Activated naive CD8-positive, alpha-beta T cell (primary cell): Measurements from ENCODE around the gene USP48.

ENCODE experiments used
- H3K27ac Mint-ChIP-seq: one replicate; pipeline ENCODE4 v1.8.0; 2021; ENCODE audit warnings: mixed read lengths
- H3K27me3 Mint-ChIP-seq: one replicate; pipeline ENCODE4 v1.8.0; 2021; ENCODE audit warnings: mixed read lengths
- H3K36me3 Mint-ChIP-seq: one replicate; pipeline ENCODE4 v1.8.0; 2021; ENCODE audit warnings: mixed read lengths
- H3K4me1 Mint-ChIP-seq: one replicate; pipeline ENCODE4 v1.8.0; 2021; ENCODE audit warnings: low read depth, mixed read lengths
- H3K4me3 Mint-ChIP-seq: one replicate; pipeline ENCODE4 v1.8.0; 2021; ENCODE audit warnings: mild to moderate bottlenecking, mixed read lengths
- H3K9me3 Mint-ChIP-seq: one replicate; pipeline ENCODE4 v1.8.0; 2021; ENCODE audit warnings: low read depth, mixed read lengths

Gene USP48

GRCh38 chr1:21670059-21670881 lies 112.7 kb downstream of the USP48 start:
- Mint-ChIP-seq H3K9me3 (no peaks in the 10 kb centered on the region), H3K4me1 (no peaks in the 10 kb centered on the region), H3K27me3 (peaks cover 10% of the 10 kb centered on the region), H3K4me3 (peak overlapping the region; percentile 63), H3K27ac (no peak overlapping the region), H3K36me3 (no peaks in the 10 kb centered on the region)

- Mint-ChIP-seq H3K4me3 (peak within 1 kb of the TSS; percentile 63), H3K9me3 (no peaks in the 10 kb centered on the region), H3K4me1 (no peaks in the 10 kb centered on the region), H3K36me3 (no peaks in the 10 kb centered on the region), H3K27me3 (peaks cover 10% of the 10 kb centered on the region), H3K27ac (no peak within 1 kb of the TSS)
Observed at GRCh38 chr1:21669258-21670058, 113.5 kb downstream of the USP48 start, which contains the start of gene RAP1GAP. Gene RAP1GAP (minus strand): TSS chr1:21669357. CDS start chr1:21620032, 49,325 bp downstream.

- no peaks in the 10 kb centered on the region for H3K4me1 Mint-ChIP-seq
- no peak overlapping the region for H3K4me3 Mint-ChIP-seq
- no peaks in the 10 kb centered on the region for H3K9me3 Mint-ChIP-seq
- no peak overlapping the region for H3K27ac Mint-ChIP-seq
- H3K27me3 Mint-ChIP-seq: peaks cover 10% of the 10 kb centered on the region
- H3K36me3 Mint-ChIP-seq: no peaks in the 10 kb centered on the region
Observed at GRCh38 chr1:21668951-21669257, 114.0 kb downstream of the USP48 start.

GRCh38 chr1:21668232-21668950 lies 114.6 kb downstream of the USP48 start:
- no peaks in the 10 kb centered on the region for H3K9me3 Mint-ChIP-seq

GRCh38 chr1:21667348-21668231 lies 115.4 kb downstream of the USP48 start:
- Mint-ChIP-seq H3K27ac (no peak overlapping the region), H3K4me3 (peak overlapping the region; percentile 61), H3K9me3 (no peaks in the 10 kb centered on the region)

More at GRCh38 chr1:21668232-21668950, 114.6 kb downstream of the USP48 start:
- H3K27me3 Mint-ChIP-seq: peaks cover 10% of the 10 kb centered on the region
- H3K4me3 Mint-ChIP-seq: peak overlapping the region; percentile 61
- no peaks in the 10 kb centered on the region for H3K4me1 Mint-ChIP-seq
- no peak overlapping the region for H3K27ac Mint-ChIP-seq
- no peaks in the 10 kb centered on the region for H3K36me3 Mint-ChIP-seq

GRCh38 chr1:21666576-21667320 lies 116.2 kb downstream of the USP48 start:
- H3K27me3 Mint-ChIP-seq: peaks cover 12% of the 10 kb centered on the region
- no peaks in the 10 kb centered on the region for H3K9me3 Mint-ChIP-seq
- no peaks in the 10 kb centered on the region for H3K4me1 Mint-ChIP-seq
- no peak overlapping the region for H3K4me3 Mint-ChIP-seq
- no peak overlapping the region for H3K27ac Mint-ChIP-seq
- no peaks in the 10 kb centered on the region for H3K36me3 Mint-ChIP-seq

More at GRCh38 chr1:21667348-21668231, 115.4 kb downstream of the USP48 start:
- Mint-ChIP-seq H3K4me1 (no peaks in the 10 kb centered on the region), H3K36me3 (no peaks in the 10 kb centered on the region), H3K27me3 (peaks cover 10% of the 10 kb centered on the region)

- Mint-ChIP-seq H3K27me3 (peaks cover 16% of the 10 kb centered on the region), H3K4me1 (peaks cover 3% of the 10 kb centered on the region), H3K27ac (no peak overlapping the region), H3K9me3 (no peaks in the 10 kb centered on the region), H3K4me3 (no peak overlapping the region), H3K36me3 (no peaks in the 10 kb centered on the region)
Observed at GRCh38 chr1:21665711-21666575, 117.0 kb downstream of the USP48 start.

- H3K27ac Mint-ChIP-seq: no peak overlapping the region
- peaks cover 4% of the 10 kb centered on the region for H3K4me1 Mint-ChIP-seq
- H3K27me3 Mint-ChIP-seq: peaks cover 16% of the 10 kb centered on the region
- no peaks in the 10 kb centered on the region for H3K9me3 Mint-ChIP-seq
- H3K36me3 Mint-ChIP-seq: no peaks in the 10 kb centered on the region
- no peak overlapping the region for H3K4me3 Mint-ChIP-seq
Observed at GRCh38 chr1:21664806-21665588, 118.0 kb downstream of the USP48 start.

GRCh38 chr1:21663951-21664805 lies 118.8 kb downstream of the USP48 start:
- H3K27ac Mint-ChIP-seq: no peak overlapping the region
- H3K27me3 Mint-ChIP-seq: peaks cover 16% of the 10 kb centered on the region
- no peaks in the 10 kb centered on the region for H3K36me3 Mint-ChIP-seq
- no peaks in the 10 kb centered on the region for H3K9me3 Mint-ChIP-seq
- no peak overlapping the region for H3K4me3 Mint-ChIP-seq
- peaks cover 11% of the 10 kb centered on the region for H3K4me1 Mint-ChIP-seq

GRCh38 chr1:21663248-21663950 lies 119.5 kb downstream of the USP48 start:
- no peak overlapping the region for H3K4me3 Mint-ChIP-seq
- H3K9me3 Mint-ChIP-seq: no peaks in the 10 kb centered on the region
- peaks cover 11% of the 10 kb centered on the region for H3K4me1 Mint-ChIP-seq
- peaks cover 16% of the 10 kb centered on the region for H3K27me3 Mint-ChIP-seq
- H3K27ac Mint-ChIP-seq: no peak overlapping the region
- H3K36me3 Mint-ChIP-seq: no peaks in the 10 kb centered on the region
